ENCODE results near the gene MGAT5B. TPM values are rescaled to one million over a fixed set of nuclear protein-coding genes. Genes with fewer than 3 reads are reported as not detected.

Gene MGAT5B
- total and polyA plus RNA-seq, 2 of the 13 experiments (the other 11 are each of a cell fraction or from before 2014, with no cell fraction given), result 0.07 to 0.13 TPM

GRCh38 chr17:76998839-76999238 lies 130.6 kb downstream of the MGAT5B start (continued):
- TF ChIP-seq ZNF225 (CRISPR knock-in tag; IDR thresholded peaks at IDR 0.05) (no peak), NR2F1 (CRISPR knock-in tag; IDR thresholded peaks at IDR 0.05) (peak; percentile 59 to 70; a peak in 3 of 4 replicates), ZC3H4 (CRISPR knock-in tag; IDR thresholded peaks at IDR 0.05; ENCODE audit: borderline replicate concordance) (no peak), IRX3 (CRISPR knock-in tag; IDR thresholded peaks at IDR 0.05; ENCODE audit: borderline replicate concordance, low read depth) (no peak), SP1 (IDR thresholded peaks at IDR 0.05) (no peak), SP1 (CRISPR knock-in tag; IDR thresholded peaks at IDR 0.05) (no peak), ZNF570 (CRISPR knock-in tag; IDR thresholded peaks at IDR 0.05; ENCODE audit: borderline replicate concordance) (no peak), HIVEP1 (CRISPR knock-in tag; IDR thresholded peaks at IDR 0.05) (no peak), GZF1 (CRISPR knock-in tag; IDR thresholded peaks at IDR 0.05) (no peak), HOXA3 (CRISPR knock-in tag; IDR thresholded peaks at IDR 0.05) (no peak), PAXIP1 (CRISPR knock-in tag; conservative IDR thresholded peaks at IDR 0.05) (0 out of 2 replicates have a peak, but pooled peaks have one; percentile 33), MIER3 (CRISPR knock-in tag; IDR thresholded peaks at IDR 0.05; ENCODE audit: borderline replicate concordance) (no peak), ZNF547 (CRISPR knock-in tag; IDR thresholded peaks at IDR 0.05) (no peak), ZNF576 (CRISPR knock-in tag; IDR thresholded peaks at IDR 0.05) (no peak), ETV6 (CRISPR knock-in tag; conservative IDR thresholded peaks at IDR 0.05) (no peak), ZNF773 (CRISPR knock-in tag; IDR thresholded peaks at IDR 0.05; ENCODE audit: borderline replicate concordance) (no peak), PHF20 (CRISPR knock-in tag; IDR thresholded peaks at IDR 0.05) (no peak), E2F5 (CRISPR knock-in tag; conservative IDR thresholded peaks at IDR 0.05) (no peak), RFXAP (CRISPR knock-in tag; IDR thresholded peaks at IDR 0.05; ENCODE audit: borderline replicate concordance) (no peak), ATRX (CRISPR knock-in tag; IDR thresholded peaks at IDR 0.05; ENCODE audit: borderline replicate concordance) (no peak), ZNF737 (CRISPR knock-in tag; IDR thresholded peaks at IDR 0.05; ENCODE audit: borderline replicate concordance) (no peak), NCOA5 (CRISPR knock-in tag; IDR thresholded peaks at IDR 0.05) (no peak), ZNF747 (CRISPR knock-in tag; IDR thresholded peaks at IDR 0.05; ENCODE audit: borderline replicate concordance) (no peak), RAD21 (CRISPR knock-in tag; IDR thresholded peaks at IDR 0.05) (no peak), NFIB (CRISPR knock-in tag; IDR thresholded peaks at IDR 0.05; ENCODE audit: borderline replicate concordance) (no peak), HHEX (CRISPR knock-in tag; IDR thresholded peaks at IDR 0.05) (no peak), PRMT3 (CRISPR knock-in tag; IDR thresholded peaks at IDR 0.05; ENCODE audit: borderline replicate concordance, low read depth) (no peak), ZNF691 (CRISPR knock-in tag; IDR thresholded peaks at IDR 0.05; ENCODE audit: borderline replicate concordance, low read depth) (no peak)

Data from HepG2 (cell line).